ENCODE data around the gene CALM3. TPM values are rescaled to one million over a fixed set of nuclear protein-coding genes. Genes with fewer than 3 reads are reported as not detected.
A peak's percentile ranks its signal among the peaks of the same experiment; 100 is the strongest.

The CALM3 gene
- total and polyA plus RNA-seq, 2 donors (not counting 3 experiments of a cell fraction or from before 2014, with no cell fraction given) = 305 to 425 TPM

DNA sequence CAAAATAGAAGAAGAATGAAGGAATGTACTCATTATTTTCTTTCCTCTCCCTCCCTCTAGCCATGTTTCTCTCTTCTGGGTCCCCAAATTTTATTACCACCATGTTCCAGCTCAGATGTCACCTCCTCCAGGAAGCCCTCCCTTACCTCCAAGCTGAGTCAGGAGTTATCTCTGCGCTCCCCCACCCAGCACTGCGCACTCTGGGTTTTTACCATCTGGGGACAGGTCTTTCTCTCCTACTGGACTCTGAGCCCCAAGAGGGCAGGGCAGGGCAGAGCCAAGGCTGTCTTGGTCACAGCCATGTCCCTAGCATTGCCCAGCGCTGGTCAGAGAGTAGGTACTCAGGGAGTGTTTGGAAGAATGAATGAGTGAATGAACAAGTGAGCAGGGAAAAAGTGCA lies 32.0 kb downstream of the CALM3 start:
- Histone ChIP-seq H4K20me1 (replicated peaks; ENCODE audit: control insufficient read depth, extremely low read depth, insufficient read depth, low read length) (no peaks in the 10 kb centered on the region), H3K9me3 (replicated peaks; ENCODE audit: control insufficient read depth, insufficient read depth, low read length) (no peaks in the 10 kb centered on the region), H3K27me3 (ENCODE audit: control insufficient read depth in 2 of 2, insufficient read depth in 2 of 2, low read length in 2 of 2) (peaks cover 0 to 12% of the 10 kb centered on the region in 2 experiments), H3K9ac (replicated peaks; ENCODE audit: extremely low read depth, insufficient read depth, low read length) (no peak overlapping the region), H3K4me1 (ENCODE audit: control insufficient read depth, extremely low read depth, insufficient read depth, low read length) (peaks cover 2% of the 10 kb centered on the region), H3K9me1 (replicated peaks; ENCODE audit: control insufficient read depth, extremely low read depth, insufficient read depth, low read length) (no peaks in the 10 kb centered on the region), H3K36me3 (ENCODE audit: control insufficient read depth in 2 of 2, extremely low read depth in 1 of 2, insufficient read depth in 2 of 2, low read length in 2 of 2) (no peaks in the 10 kb centered on the region), H3K4me2 (ENCODE audit: insufficient read depth, low read length) (no peak overlapping the region), H2AFZ (ENCODE audit: low read depth, low read length) (no peak overlapping the region), H3K4me3 (replicated peaks in 1 of 3; ENCODE audit: insufficient read depth in 1 of 3, low read depth in 1 of 3, low read length in 3 of 3) (no peak overlapping the region), H3K27ac (ENCODE audit: insufficient read depth, low read depth, low read length) (no peak overlapping the region), H3K79me2 (ENCODE audit: control insufficient read depth, insufficient read depth, low read length) (no peaks in the 10 kb centered on the region)
- intact Hi-C loops (cut with micrococcal nuclease) (no loop called here), dilution Hi-C loops (cut with MboI; ENCODE audit: extremely low pct_ligation_motif_present, low sequenced_read_pairs) (no loop called here)
- POLR2A ChIA-PET = no interaction called here
- DNase-seq (ENCODE audit: low read depth, low spot score) = no peak
- no peak for TF ChIP-seq POLR2AphosphoS5 (IDR thresholded peaks at IDR 0.05; ENCODE audit: insufficient read depth, low read depth, low read length)
- no peak for TF ChIP-seq POLR2A (IDR thresholded peaks at IDR 0.05; ENCODE audit: low read depth, low read length)
- TF ChIP-seq MYC (IDR thresholded peaks at IDR 0.05; ENCODE audit: low read depth, low read length) = no peak
- no peak for TF ChIP-seq FOS (IDR thresholded peaks at IDR 0.05; ENCODE audit: borderline replicate concordance, insufficient read depth, low read length)
- TF ChIP-seq, protein P1, sequence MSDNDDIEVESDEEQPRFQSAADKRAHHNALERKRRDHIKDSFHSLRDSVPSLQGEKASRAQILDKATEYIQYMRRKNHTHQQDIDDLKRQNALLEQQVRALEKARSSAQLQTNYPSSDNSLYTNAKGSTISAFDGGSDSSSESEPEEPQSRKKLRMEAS (IDR thresholded peaks at IDR 0.05; ENCODE audit: insufficient read depth, insufficient read length) = no peak
- no TSS peak for BruUV-seq (replicated peaks)
- CTCF ChIA-PET = interaction anchor here (0.8 to 5.1 kb wide), 4 partner anchors 14 to 29 kb away, joined by 3 to 39 read pairs (median 18); partner anchors contain the start of gene DACT3
- no peak for FAIRE-seq

DNA sequence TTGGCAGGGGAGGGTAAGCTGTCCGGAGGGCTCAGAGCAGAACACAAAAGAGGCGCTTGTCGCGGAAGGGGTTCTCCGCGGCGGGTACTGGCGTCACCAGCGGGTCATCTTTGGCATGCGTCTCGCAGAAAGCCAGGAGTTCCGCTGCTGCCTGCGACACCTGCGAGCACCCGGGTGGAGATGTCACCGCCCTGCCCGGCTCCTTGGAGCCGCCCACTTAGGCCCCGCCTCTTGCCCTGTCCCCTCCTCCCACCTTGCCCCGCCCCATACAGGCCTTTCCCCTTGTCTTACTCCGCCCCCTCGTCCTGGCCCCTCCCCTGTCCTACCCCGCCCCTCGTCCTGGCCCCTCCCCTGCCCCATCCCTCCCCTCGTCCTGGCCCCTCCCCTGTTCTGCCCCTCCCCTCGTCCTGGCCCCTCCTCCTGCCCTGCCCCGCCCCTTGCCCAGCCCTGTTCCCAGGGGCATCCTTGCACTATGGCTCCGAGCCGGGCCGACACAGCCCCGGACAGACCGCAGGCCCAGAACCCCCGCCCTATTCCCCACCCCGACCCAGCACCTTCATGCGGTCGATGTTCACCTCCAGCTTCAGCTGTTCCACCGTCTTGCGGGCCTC lies 33.0 kb downstream of the CALM3 start:
- Histone ChIP-seq H3K4me2 (ENCODE audit: insufficient read depth, low read length) (peak overlapping the region; percentile 33), H3K4me3 (replicated peaks in 1 of 3; ENCODE audit: insufficient read depth in 1 of 3, low read depth in 1 of 3, low read length in 3 of 3) (peak overlapping the region in 1 of 3 experiments; percentile 32), H3K79me2 (ENCODE audit: control insufficient read depth, insufficient read depth, low read length) (no peaks in the 10 kb centered on the region), H3K4me1 (ENCODE audit: control insufficient read depth, extremely low read depth, insufficient read depth, low read length) (peaks cover 2% of the 10 kb centered on the region), H3K27me3 (ENCODE audit: control insufficient read depth in 2 of 2, insufficient read depth in 2 of 2, low read length in 2 of 2) (peaks cover 0 to 12% of the 10 kb centered on the region in 2 experiments), H3K9ac (replicated peaks; ENCODE audit: extremely low read depth, insufficient read depth, low read length) (no peak overlapping the region), H2AFZ (ENCODE audit: low read depth, low read length) (peak overlapping the region; percentile 53), H4K20me1 (replicated peaks; ENCODE audit: control insufficient read depth, extremely low read depth, insufficient read depth, low read length) (no peaks in the 10 kb centered on the region), H3K9me3 (replicated peaks; ENCODE audit: control insufficient read depth, insufficient read depth, low read length) (no peaks in the 10 kb centered on the region), H3K27ac (ENCODE audit: insufficient read depth, low read depth, low read length) (no peak overlapping the region), H3K36me3 (ENCODE audit: control insufficient read depth in 2 of 2, extremely low read depth in 1 of 2, insufficient read depth in 2 of 2, low read length in 2 of 2) (no peaks in the 10 kb centered on the region), H3K9me1 (replicated peaks; ENCODE audit: control insufficient read depth, extremely low read depth, insufficient read depth, low read length) (no peaks in the 10 kb centered on the region)
- TF ChIP-seq EZH2 (IDR thresholded peaks at IDR 0.05; ENCODE audit: borderline replicate concordance, low read depth, low read length, severe bottlenecking) (no peak), FOS (IDR thresholded peaks at IDR 0.05; ENCODE audit: borderline replicate concordance, insufficient read depth, low read length) (no peak), POLR2A (IDR thresholded peaks at IDR 0.05; ENCODE audit: low read depth, low read length) (no peak), GATA2 (IDR thresholded peaks at IDR 0.05; ENCODE audit: insufficient read depth, insufficient read length, low read depth, low read length) (no peak), MYC (IDR thresholded peaks at IDR 0.05; ENCODE audit: low read depth, low read length) (no peak), JUN (IDR thresholded peaks at IDR 0.05; ENCODE audit: borderline replicate concordance, insufficient read depth, insufficient read length, low read depth) (no peak), CTCF (IDR thresholded peaks at IDR 0.05; ENCODE audit: extremely low read depth in 1 of 2, insufficient read depth in 1 of 2, low read depth in 1 of 2, low read length in 2 of 2) (no peak), POLR2AphosphoS5 (IDR thresholded peaks at IDR 0.05; ENCODE audit: insufficient read depth, low read depth, low read length) (no peak)
- TF ChIP-seq, protein P1 (IDR thresholded peaks at IDR 0.05; ENCODE audit: insufficient read depth, insufficient read length) = no peak
- intact Hi-C loops (cut with micrococcal nuclease) (loop anchor here (1.0 kb wide), 1 partner anchor 27 kb away; the partner anchor contains the start of gene DACT3), dilution Hi-C loops (cut with MboI; ENCODE audit: extremely low pct_ligation_motif_present, low sequenced_read_pairs) (no loop called here)
- FAIRE-seq (peak; percentile 81), DNase-seq (ENCODE audit: low read depth, low spot score) (peak; percentile 75)
- ChIA-PET POLR2A (no interaction called here), CTCF (interaction anchor here (0.8 to 5.1 kb wide), 4 partner anchors 15 to 28 kb away, joined by 3 to 39 read pairs (median 18); partner anchors contain the start of gene DACT3)
- BruUV-seq (replicated peaks) = no TSS peak
